ENCODE results near the gene IFNGR2. TPM values are rescaled to one million over a fixed set of nuclear protein-coding genes. Genes with fewer than 3 reads are reported as not detected.

Gene IFNGR2
- total and polyA plus RNA-seq, 2 of the 13 experiments (the other 11 are each of a cell fraction or from before 2014, with no cell fraction given), result 61.3 to 117 TPM

DNA sequence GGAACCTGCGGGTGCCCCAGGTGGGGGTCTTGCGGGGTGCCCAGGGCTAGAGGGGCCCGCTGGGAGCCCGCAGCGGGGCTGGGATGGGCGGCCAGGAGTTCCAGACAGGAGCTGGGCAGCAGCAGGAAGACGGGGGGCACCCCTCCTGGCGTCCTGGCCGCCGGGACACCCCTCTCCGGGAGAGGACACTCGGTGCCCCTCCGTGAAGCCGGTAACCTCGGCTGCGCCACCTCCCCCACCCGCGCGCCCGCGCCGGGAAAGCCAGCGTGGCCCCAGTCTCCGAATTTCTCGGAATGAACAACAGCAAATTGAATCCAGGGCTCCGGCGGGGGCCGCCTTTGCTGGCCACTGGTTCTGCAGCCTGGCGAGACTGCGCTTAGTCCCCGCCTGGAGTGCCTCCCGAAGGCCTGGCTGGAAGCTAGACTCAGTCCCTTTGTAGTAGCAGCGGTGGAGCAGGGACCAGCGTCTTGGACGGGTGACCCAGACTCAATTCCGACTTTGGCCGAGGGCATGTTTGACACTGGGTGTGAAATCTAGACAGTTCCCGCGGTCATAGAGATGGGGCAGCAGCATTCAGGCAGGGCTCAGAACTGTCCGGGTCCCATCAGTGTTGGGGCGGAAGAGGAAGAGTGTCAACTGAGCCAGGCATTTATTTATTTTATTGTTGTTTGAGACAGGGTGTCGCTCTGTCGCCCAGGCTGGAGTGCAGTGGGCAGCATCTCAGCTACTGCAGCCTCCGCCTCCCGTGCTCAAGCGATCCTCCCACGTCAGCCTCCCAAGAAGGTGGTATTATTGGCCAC is 773 bp downstream of the IFNGR2 start (continued):
- TF ChIP-seq, protein P1, sequence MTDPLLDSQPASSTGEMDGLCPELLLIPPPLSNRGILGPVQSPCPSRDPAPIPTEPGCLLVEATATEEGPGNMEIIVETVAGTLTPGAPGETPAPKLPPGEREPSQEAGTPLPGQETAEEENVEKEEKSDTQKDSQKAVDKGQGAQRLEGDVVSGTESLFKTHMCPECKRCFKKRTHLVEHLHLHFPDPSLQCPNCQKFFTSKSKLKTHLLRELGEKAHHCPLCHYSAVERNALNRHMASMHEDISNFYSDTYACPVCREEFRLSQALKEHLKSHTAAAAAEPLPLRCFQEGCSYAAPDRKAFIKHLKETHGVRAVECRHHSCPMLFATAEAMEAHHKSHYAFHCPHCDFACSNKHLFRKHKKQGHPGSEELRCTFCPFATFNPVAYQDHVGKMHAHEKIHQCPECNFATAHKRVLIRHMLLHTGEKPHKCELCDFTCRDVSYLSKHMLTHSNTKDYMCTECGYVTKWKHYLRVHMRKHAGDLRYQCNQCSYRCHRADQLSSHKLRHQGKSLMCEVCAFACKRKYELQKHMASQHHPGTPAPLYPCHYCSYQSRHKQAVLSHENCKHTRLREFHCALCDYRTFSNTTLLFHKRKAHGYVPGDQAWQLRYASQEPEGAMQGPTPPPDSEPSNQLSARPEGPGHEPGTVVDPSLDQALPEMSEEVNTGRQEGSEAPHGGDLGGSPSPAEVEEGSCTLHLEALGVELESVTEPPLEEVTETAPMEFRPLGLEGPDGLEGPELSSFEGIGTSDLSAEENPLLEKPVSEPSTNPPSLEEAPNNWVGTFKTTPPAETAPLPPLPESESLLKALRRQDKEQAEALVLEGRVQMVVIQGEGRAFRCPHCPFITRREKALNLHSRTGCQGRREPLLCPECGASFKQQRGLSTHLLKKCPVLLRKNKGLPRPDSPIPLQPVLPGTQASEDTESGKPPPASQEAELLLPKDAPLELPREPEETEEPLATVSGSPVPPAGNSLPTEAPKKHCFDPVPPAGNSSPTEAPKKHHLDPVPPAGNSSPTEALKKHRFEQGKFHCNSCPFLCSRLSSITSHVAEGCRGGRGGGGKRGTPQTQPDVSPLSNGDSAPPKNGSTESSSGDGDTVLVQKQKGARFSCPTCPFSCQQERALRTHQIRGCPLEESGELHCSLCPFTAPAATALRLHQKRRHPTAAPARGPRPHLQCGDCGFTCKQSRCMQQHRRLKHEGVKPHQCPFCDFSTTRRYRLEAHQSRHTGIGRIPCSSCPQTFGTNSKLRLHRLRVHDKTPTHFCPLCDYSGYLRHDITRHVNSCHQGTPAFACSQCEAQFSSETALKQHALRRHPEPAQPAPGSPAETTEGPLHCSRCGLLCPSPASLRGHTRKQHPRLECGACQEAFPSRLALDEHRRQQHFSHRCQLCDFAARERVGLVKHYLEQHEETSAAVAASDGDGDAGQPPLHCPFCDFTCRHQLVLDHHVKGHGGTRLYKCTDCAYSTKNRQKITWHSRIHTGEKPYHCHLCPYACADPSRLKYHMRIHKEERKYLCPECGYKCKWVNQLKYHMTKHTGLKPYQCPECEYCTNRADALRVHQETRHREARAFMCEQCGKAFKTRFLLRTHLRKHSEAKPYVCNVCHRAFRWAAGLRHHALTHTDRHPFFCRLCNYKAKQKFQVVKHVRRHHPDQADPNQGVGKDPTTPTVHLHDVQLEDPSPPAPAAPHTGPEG (CRISPR knock-in tag; IDR thresholded peaks at IDR 0.05), result no peak
- no peak for TF ChIP-seq PHF5A (CRISPR knock-in tag; IDR thresholded peaks at IDR 0.05; ENCODE audit: low read depth, unreplicated experiment)
- TF ChIP-seq SNRNP70 (IDR thresholded peaks at IDR 0.05; ENCODE audit: low read depth, low read length), result no peak
- TF ChIP-seq ZNF124 (CRISPR knock-in tag; IDR thresholded peaks at IDR 0.05), result no peak
- TF ChIP-seq ERF (CRISPR knock-in tag; IDR thresholded peaks at IDR 0.05), result no peak
- no peak for TF ChIP-seq FOXK2 (IDR thresholded peaks at IDR 0.05)
- TF ChIP-seq POLR2AphosphoS5 (IDR thresholded peaks at IDR 0.05; ENCODE audit: low read depth, low read length), result peak; percentile 53; the same call in 1 of the 2 replicates
- no peak for TF ChIP-seq ZKSCAN8 (CRISPR knock-in tag; IDR thresholded peaks at IDR 0.05; ENCODE audit: borderline replicate concordance)
- TF ChIP-seq, protein P2, sequence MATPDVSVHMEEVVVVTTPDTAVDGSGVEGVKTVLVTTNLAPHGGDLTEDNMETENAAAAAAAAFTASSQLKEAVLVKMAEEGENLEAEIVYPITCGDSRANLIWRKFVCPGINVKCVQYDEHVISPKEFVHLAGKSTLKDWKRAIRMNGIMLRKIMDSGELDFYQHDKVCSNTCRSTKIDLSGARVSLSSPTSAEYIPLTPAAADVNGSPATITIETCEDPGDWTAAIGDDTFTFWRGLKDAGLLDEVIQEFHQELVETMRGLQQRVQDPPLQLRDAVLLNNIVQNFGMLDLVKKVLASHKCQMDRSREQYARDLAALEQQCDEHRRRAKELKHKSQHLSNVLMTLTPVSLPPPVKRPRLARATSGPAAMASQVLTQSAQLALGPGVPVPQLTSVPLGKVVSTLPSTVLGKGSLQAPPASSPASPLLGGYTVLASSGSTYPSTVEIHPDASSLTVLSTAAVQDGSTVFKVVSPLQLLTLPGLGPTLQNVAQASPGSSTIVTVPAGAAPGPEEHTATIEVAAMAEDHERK (CRISPR knock-in tag; IDR thresholded peaks at IDR 0.05; ENCODE audit: low read depth), result no peak
- TF ChIP-seq THAP11 (CRISPR knock-in tag; IDR thresholded peaks at IDR 0.05), result no peak
- TF ChIP-seq, protein P3, sequence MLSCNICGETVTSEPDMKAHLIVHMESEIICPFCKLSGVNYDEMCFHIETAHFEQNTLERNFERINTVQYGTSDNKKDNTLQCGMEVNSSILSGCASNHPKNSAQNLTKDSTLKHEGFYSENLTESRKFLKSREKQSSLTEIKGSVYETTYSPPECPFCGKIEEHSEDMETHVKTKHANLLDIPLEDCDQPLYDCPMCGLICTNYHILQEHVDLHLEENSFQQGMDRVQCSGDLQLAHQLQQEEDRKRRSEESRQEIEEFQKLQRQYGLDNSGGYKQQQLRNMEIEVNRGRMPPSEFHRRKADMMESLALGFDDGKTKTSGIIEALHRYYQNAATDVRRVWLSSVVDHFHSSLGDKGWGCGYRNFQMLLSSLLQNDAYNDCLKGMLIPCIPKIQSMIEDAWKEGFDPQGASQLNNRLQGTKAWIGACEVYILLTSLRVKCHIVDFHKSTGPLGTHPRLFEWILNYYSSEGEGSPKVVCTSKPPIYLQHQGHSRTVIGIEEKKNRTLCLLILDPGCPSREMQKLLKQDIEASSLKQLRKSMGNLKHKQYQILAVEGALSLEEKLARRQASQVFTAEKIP (CRISPR knock-in tag; IDR thresholded peaks at IDR 0.05; ENCODE audit: borderline replicate concordance), result no peak
- TF ChIP-seq MED1 (CRISPR knock-in tag; IDR thresholded peaks at IDR 0.05), result no peak; the same call in 1 of the 2 replicates
- TF ChIP-seq, protein P4, sequence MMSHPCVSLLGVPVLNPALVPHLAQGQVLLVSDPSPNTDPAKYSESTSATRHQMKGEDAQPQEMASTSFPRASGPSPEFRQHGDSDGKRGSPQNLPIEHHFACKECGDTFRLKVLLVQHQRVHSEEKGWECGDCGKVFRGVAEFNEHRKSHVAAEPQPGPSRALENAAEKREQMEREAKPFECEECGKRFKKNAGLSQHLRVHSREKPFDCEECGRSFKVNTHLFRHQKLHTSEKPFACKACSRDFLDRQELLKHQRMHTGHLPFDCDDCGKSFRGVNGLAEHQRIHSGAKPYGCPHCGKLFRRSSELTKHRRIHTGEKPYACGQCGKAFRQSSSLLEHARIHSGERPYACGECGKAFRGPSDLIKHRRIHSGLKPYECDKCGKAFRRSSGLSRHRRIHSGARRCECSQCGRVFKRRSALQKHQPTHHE (CRISPR knock-in tag; IDR thresholded peaks at IDR 0.05; ENCODE audit: borderline replicate concordance), result no peak
- TF ChIP-seq FIP1L1 (IDR thresholded peaks at IDR 0.05; ENCODE audit: borderline replicate concordance, insufficient read depth, low read depth, low read length), result no peak
- no peak; the same call in 1 of the 2 replicates for TF ChIP-seq PITX1 (CRISPR knock-in tag; IDR thresholded peaks at IDR 0.05)
- no peak for TF ChIP-seq POLR2AphosphoS2 (IDR thresholded peaks at IDR 0.05; ENCODE audit: low read depth, low read length)
- TF ChIP-seq, protein P5, sequence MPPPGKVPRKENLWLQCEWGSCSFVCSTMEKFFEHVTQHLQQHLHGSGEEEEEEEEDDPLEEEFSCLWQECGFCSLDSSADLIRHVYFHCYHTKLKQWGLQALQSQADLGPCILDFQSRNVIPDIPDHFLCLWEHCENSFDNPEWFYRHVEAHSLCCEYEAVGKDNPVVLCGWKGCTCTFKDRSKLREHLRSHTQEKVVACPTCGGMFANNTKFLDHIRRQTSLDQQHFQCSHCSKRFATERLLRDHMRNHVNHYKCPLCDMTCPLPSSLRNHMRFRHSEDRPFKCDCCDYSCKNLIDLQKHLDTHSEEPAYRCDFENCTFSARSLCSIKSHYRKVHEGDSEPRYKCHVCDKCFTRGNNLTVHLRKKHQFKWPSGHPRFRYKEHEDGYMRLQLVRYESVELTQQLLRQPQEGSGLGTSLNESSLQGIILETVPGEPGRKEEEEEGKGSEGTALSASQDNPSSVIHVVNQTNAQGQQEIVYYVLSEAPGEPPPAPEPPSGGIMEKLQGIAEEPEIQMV (CRISPR knock-in tag; IDR thresholded peaks at IDR 0.05; ENCODE audit: low read depth), result no peak

Measured in HepG2 (cell line).